Cardiac muscle cell (in vitro differentiated cells and primary cell): ENCODE data around the gene OXSM. TPM values are rescaled to one million over a fixed set of nuclear protein-coding genes. Genes with fewer than 3 reads are reported as not detected.

Source experiments
- DNase-seq, 2 donors: peaks; one replicate each; pipeline versions ENCODE4 v3.0.0 to v3.0.0-alpha.2; 2010 to 2017; ENCODE audit warnings: low read depth in 1 of 2, low spot score in 1 of 2
- H3K27ac ChIP-seq: fragments of 200-600 bp; sonication (generic); 2 replicates; pipeline ENCODE4 v1.5.1; 2016
- H3K27me3 ChIP-seq: fragments of 200-600 bp; sonication (generic); 2 replicates; pipeline ENCODE4 v1.6.0; 2016; ENCODE audit warnings: control low read depth
- H3K36me3 ChIP-seq: fragments of 200-600 bp; sonication (generic); 2 replicates; pipeline ENCODE4 v1.5.1; 2016; ENCODE audit warnings: control low read depth
- H3K4me1 ChIP-seq: fragments of 200-600 bp; sonication (generic); 2 replicates; pipeline ENCODE4 v1.8.1; 2017; ENCODE audit warnings: low read depth, mild to moderate bottlenecking, mixed run types
- H3K4me3 ChIP-seq: fragments of 200-600 bp; sonication (generic); 2 replicates; pipeline ENCODE4 v1.5.1; 2016; ENCODE audit warnings: mild to moderate bottlenecking
- H3K9me3 ChIP-seq: fragments of 200-600 bp; sonication (generic); 2 replicates; pipeline ENCODE4 v1.5.1; 2017; ENCODE audit warnings: low read depth, mild to moderate bottlenecking, control low read depth
- CTCF ChIP-seq: IDR thresholded peaks from 2 replicates; pipeline ENCODE4 v1.5.1; 2012; ENCODE audit warnings: low read depth, mild to moderate bottlenecking, low read length
- polyA plus RNA-seq: library from polyadenylated mRNA; unstranded; fragments of >200 nt; fragmentation: Nextera tagmentation; extraction: Ambion mirVana; gene quantifications from 2 replicates; pipeline ENCODE4 v1.2.1, GENCODE V29; 2016
- total RNA-seq: library from RNA; depleted of rRNA; stranded (reverse); fragments of >200 nt; gene quantifications from 2 replicates; pipeline ENCODE4 v1.2.3, GENCODE V29; 2016

Gene OXSM
- total and polyA plus RNA-seq, 2 experiments from 2014 or later: 4.8 to 17.6 TPM

DNA sequence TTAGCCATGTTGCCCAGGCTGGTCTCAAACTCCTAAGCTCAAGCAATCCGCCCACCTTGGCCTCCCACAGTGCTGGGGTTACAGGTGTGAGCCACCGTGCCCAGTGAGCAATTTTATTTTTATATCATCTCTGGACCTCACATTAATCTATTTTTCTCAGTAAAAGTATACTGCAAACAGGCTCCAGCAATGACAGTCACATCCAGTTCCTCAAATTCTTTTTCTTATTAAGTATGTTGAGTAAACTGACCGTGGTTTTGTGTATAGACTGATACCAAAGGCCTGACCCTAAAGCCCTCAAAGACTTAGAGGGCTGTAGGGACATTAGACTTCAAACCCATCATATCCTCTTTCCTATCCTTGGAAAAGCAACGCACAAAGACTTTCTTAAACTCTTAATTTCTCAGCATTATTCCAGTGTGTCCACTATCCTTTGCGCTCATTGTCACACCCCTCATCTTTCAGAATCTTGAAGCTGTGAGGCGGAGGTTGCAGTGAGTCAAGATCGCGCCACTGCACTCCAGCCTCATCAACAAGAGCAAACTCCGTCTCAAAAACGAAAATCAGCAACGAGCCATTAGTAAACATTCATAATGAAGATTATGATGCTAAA, 8.6 kb upstream of the OXSM start:
- no peak for DNase-seq
- Histone ChIP-seq H3K4me3 (no peak overlapping the region), H3K27me3 (no peaks in the 10 kb centered on the region), H3K36me3 (peaks cover 11% of the 10 kb centered on the region), H3K27ac (no peak overlapping the region), H3K4me1 (peaks cover 8% of the 10 kb centered on the region), H3K9me3 (no peaks in the 10 kb centered on the region)
- TF ChIP-seq CTCF: no peak

DNA sequence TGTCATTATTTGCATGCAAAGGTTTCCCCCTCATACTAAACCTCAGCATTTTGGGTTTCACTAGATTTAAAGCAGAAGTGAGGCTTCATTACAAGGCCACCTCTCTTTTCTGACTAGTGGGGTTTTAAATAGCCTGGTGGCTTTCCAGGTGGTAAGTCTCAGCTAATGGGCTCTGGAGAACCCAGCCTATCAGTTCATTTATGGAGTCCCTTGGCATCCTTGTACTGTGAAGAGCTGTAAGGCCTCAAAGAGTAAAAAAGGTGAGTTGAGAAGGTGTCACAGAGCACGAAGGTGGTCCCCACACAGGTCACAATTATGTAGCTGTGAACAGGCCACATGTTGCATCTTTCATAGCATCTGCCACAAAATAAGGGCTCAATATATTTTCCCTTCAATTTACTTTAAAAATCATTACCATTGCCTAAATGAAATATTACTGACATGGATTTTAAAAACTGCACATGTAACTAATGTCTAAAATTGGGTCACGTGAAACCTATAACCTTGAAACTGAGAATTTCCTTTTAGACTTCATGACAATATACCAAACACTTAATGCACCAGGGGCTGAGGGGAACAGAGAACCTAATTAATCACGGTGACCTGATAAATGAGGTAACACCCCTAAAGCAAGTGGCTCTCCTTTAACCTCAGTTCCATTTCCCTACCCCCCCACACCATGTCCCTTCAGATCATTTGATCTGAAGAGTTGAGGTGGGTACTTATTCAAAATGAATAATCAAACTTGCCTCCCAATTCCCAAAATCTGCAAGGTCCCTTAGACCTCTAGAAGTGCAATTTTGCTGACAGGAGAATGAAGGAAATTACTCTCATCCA, 7.9 kb upstream of the OXSM start:
- no peak for TF ChIP-seq CTCF
- H3K9me3 ChIP-seq: no peaks in the 10 kb centered on the region
- H3K27ac ChIP-seq: no peak overlapping the region
- no peak for DNase-seq
- no peaks in the 10 kb centered on the region for H3K27me3 ChIP-seq
- peak overlapping the region; percentile 85 for H3K4me3 ChIP-seq
- peaks cover 8% of the 10 kb centered on the region for H3K4me1 ChIP-seq
- H3K36me3 ChIP-seq: peaks cover 11% of the 10 kb centered on the region

DNA sequence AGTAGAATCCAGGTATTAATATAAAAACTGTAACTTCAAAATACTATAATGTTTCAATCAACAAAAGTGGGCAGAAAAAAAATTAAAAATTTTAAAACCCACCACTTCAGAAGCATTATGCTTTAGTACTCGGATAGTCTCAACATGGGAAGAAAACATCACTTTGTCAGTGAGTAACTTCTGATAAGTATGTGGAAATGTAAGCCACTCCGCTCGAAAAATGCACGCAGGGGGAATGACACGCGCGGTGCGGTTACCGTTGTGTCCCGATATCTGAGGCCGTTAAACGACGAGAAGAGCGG, 7.3 kb upstream of the OXSM start:
- no peak for TF ChIP-seq CTCF
- peaks cover 9% of the 10 kb centered on the region for H3K36me3 ChIP-seq
- H3K9me3 ChIP-seq: no peaks in the 10 kb centered on the region
- no peaks in the 10 kb centered on the region for H3K27me3 ChIP-seq
- H3K4me1 ChIP-seq: peaks cover 8% of the 10 kb centered on the region
- DNase-seq: no peak
- peak overlapping the region; percentile 71 for H3K27ac ChIP-seq
- peak overlapping the region; percentile 85 for H3K4me3 ChIP-seq

- Histone ChIP-seq H3K27ac (peak within 1 kb of the TSS; percentile 71), H3K9me3 (no peaks in the 10 kb centered on the region), H3K27me3 (no peaks in the 10 kb centered on the region), H3K4me1 (peaks cover 11% of the 10 kb centered on the region), H3K4me3 (peak within 1 kb of the TSS; percentile 85), H3K36me3 (peaks cover 4% of the 10 kb centered on the region)
- no peak for TF ChIP-seq CTCF
- DNase-seq: peak; percentile 88 to 93
These were observed 6.8 kb upstream of the OXSM start, which contains the start of gene NGLY1 for GRCh38 chr3:25782938-25783660. TSS of gene NGLY1 (minus strand) at chr3:25783443. CDS start at chr3:25783390, 53 bp downstream.

- H3K27ac ChIP-seq: no peak overlapping the region
- H3K4me1 ChIP-seq: peaks cover 19% of the 10 kb centered on the region
- no peaks in the 10 kb centered on the region for H3K9me3 ChIP-seq
- H3K4me3 ChIP-seq: peak overlapping the region; percentile 85
- no peaks in the 10 kb centered on the region for H3K36me3 ChIP-seq
- DNase-seq: peak; percentile 62 to 74
- no peaks in the 10 kb centered on the region for H3K27me3 ChIP-seq
- TF ChIP-seq CTCF: no peak
These were observed 6.0 kb upstream of the OXSM start for GRCh38 chr3:25783661-25784512.
